NCI-H2171 treated with DMSO at 0.1 percent for 48 hours (cell line): ENCODE data around the gene GNB1.

Source experiments
- DNase-seq: peaks from one replicate; lab custom pipeline; 2025; lab: John Stamatoyannopoulos, UW

GNB1 gene

DNA sequence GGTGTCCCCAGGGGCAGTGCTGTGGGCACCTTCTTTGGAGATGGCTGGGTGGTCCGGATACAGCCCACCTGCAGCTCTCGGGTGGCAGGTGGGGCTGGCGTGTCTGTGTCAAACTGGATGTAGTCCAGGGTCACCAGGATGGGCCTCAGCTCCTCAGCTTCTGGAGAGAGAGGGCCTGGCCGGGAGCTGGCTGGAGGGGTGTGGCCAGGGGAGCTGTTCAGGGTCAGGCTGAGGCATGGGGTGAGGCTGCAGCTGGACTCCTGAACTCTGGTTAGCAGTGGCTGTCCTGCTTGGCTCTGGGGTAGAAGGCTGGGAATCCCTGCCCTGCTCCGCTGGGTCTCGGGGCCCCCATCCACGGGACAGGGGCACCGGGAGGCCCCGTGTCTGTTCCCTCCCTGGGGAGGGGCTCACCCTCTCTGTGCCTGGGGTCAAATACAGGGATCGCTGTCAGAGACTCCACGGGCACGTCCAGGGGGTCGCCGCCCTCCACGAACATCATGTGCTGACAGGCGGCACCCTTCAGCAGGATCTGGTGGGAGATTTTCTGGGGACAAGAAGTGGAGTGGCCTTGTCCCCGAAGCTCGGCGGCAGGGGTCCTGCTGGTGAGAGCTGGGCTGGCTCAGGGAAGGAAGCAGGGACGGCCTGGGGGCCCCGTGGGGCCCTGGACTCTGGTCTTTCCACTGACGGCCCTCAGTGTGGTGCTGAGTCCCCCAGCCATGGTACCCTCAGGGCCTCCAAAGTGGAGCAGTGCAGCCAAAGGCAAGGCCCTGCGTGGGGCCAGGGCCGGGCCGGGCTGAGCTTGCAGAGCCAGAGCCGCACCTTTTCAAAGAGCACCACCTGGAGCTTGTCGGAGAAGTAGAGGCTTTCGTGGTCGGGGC lies 32.3 kb upstream of the GNB1 start:
- no peak for DNase-seq

- no peak for DNase-seq
Measured at GRCh38 chr1:1922702-1922955, 31.7 kb upstream of the GNB1 start.

DNA sequence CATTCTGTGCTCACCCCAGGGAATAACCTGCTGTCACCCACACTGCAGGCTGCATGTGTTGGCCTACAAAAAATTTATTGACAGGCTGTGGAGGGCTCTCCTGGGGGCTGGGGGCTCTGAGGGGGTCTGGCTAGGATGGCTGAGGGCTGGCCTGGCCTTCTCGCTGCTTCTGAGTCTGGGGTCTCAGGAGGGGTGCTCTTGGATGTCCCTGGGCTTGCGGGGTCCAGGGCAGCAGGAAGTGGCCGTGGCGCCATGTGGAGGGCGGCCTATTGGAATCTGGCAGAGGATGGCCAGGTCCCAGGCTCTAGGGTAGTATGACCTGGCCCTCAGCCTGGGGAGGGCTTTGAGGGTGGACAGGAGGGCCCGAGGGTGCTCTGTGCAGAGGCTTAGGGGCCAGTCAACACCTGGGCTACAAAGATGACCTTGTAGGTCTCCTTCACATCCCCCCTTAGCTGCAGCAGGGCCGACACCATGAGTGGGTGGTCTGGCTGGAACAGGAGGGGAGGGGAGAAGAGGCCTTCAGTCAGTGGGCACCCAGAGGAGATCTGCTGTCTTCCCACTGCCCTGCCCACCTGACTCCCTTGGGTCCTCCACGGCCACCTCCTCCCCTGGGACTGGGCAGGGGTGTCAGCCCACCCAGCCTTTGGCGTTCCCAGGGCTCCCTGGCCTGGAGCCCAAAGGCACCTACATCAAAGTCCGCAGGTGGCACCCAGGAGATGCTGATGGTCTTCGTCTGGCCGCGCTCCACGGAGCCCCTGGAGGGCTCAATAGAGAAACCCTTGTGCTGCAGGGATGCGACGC lies 31.2 kb upstream of the GNB1 start:
- DNase-seq, result no peak

- no peak for DNase-seq
Measured at GRCh38 chr1:1921459-1921862, 30.6 kb upstream of the GNB1 start.

- DNase-seq, result no peak
Measured at GRCh38 chr1:1920608-1921458, 29.9 kb upstream of the GNB1 start.

- no peak for DNase-seq
Measured at GRCh38 chr1:1920057-1920607, 29.2 kb upstream of the GNB1 start.

GRCh38 chr1:1919304-1920056 lies 28.6 kb upstream of the GNB1 start:
- peak; percentile 98 for DNase-seq

DNA sequence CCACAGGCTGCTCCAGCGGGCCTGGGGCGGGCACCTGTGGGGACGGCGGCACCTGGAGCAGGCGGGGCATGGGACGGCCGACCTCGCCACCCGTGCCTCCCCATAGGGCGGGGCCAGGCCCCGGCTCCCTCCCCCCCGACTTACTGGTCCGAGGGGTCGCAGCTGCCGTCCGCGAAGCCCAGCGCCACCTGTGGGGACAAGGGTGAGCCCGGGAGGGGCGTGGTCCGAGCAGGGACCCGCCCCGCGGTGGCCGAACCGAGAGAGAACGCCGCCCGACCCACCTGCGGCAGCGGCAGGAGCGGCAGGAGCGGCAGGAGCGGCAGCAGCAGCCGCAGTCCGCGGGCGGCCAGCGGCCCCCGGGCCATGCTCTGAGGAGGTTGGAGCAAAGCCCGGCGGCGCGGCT lies 28.0 kb upstream of the GNB1 start, which contains the start of gene TMEM52:
TMEM52 (minus strand) TSS at position 379 of the 403 bp plus-strand sequence; CDS start at position 365, 14 bp downstream.
- no peak for DNase-seq

GRCh38 chr1:1917995-1918900 lies 27.4 kb upstream of the GNB1 start:
- DNase-seq, result no peak

- DNase-seq, result no peak
Measured at GRCh38 chr1:1917304-1917976, 26.6 kb upstream of the GNB1 start.

DNA sequence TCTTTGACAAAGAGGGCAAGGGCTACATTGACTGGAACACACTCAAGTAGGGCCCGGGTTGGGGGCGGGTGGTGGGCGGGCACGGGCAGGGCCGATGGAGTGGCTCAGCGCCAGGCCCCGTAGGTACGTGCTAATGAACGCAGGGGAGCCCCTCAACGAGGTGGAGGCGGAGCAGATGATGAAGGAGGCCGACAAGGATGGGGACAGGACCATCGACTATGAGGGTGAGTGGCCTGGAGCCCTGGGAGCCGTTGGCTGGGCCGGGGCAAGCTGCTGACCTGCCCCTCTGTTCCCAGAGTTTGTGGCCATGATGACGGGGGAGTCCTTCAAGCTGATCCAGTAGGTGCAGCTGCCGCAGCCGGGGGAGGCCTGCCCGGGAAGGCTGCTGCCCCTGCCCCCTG lies 26.0 kb upstream of the GNB1 start:
- no peak for DNase-seq

DNA sequence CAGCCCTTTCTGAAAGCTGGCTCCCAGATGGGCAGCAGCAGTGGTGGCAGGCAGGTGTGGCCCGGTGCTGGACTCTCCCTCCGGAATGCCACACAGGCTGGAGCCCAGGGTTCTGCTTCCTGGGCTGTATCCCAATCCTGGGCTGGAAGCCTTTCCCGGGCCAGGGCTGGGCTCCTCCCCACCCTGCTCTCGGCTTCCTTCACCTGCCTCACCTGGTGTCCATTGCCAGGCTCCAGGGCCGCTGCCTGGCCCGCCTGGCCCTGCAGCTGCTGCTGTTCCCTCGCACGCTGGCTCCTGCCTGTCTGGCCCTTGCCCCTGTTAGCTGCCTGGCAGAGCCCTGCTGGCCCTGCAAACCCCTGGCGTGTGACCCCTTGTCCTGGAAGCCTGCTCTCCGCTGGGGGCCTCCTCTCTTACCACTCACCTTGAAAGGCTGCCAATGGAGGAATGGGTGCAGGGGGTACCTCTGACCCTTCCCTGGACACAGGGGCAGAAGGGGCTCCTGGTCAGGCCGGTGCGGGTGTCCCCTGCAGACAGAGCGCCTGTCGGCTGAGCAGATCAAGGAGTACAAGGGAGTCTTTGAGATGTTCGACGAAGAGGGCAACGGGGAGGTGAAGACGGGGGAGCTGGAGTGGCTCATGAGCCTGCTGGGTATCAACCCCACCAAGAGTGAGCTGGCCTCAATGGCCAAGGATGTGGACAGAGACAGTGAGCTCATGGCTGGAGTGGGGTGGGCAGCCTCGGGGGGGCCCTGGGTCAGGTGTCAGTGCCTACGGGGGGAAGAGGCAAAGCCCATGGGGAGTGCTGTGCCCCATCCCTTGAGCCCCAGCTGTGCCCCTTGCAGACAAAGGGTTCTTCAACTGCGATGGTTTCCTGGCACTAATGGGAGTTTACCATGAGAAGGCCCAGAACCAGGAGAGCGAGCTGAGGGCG lies 25.3 kb upstream of the GNB1 start:
- no peak for DNase-seq

- no peak for DNase-seq
Measured at GRCh38 chr1:1914971-1915692, 24.2 kb upstream of the GNB1 start, which contains the start of gene CALML6. Gene CALML6, plus strand, starts transcription at chr1:1915260. Its CDS starts 21 bp downstream, at chr1:1915281.

- DNase-seq, result no peak
Measured at GRCh38 chr1:1914101-1914970, 23.4 kb upstream of the GNB1 start.

GRCh38 chr1:1911350-1912041 lies 20.6 kb upstream of the GNB1 start:
- no peak for DNase-seq

DNA sequence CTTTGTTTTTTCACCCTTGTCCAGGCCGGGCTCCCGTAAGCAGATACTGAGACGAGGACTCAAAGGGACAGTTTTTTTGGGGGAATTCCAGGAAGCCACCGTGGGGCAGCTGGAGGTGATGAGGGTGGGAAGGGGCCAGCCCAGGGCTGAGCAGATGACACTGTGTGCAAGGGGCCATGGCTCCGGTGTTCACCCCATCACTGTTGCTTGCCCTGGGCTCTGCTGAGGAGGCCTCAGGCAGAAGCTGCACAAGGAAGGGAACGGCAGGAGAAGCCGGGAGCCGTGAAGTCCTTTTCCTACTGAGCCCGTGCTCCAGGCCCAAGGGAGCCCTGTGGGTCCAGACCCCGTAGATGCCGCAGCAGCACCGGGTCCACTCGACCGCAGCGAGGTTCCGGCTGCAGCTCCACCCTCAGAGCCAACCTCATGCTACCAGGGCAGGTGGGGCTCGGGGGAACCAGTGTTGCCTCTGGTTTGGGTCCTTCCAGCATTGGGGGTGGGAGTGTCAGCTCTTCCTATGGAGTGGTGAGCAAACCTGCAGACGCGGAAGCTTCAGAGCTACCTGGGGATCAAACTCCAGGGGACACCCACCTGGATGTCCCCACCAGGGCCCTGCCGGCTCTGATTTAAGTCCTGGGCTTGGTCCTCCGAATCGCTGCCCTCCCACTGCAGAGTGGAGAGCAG lies 19.9 kb upstream of the GNB1 start:
- DNase-seq, result no peak
